H9 (cell line): ENCODE measurements around the gene PDYN. TPM values are rescaled to one million over a fixed set of nuclear protein-coding genes. Genes with fewer than 3 reads are reported as not detected.
A peak's percentile ranks its signal among the peaks of the same experiment; 100 is the strongest.

Experiments used
- DNase-seq: peaks from one replicate; pipeline ENCODE4 v3.0.0-alpha.2; 2017
- H2AFZ ChIP-seq: one replicate; pipeline ENCODE4 v1.6.1; 2013; ENCODE audit warnings: mild to moderate bottlenecking, low read length, control low read depth, moderate library complexity
- H2AK5ac ChIP-seq: 2 replicates; pipeline ENCODE4 v1.6.1; 2013; ENCODE audit warnings: low read length, control low read depth, mixed read lengths; ENCODE audit not compliant: insufficient read length
- H2BK120ac ChIP-seq: one replicate; pipeline ENCODE4 v1.6.1; 2013; ENCODE audit warnings: low read depth, mild to moderate bottlenecking, low read length, control low read depth, inconsistent platforms; ENCODE audit not compliant: poor library complexity, severe bottlenecking
- H2BK12ac ChIP-seq: 2 replicates; pipeline ENCODE4 v1.6.1; 2013; ENCODE audit warnings: low read length, control low read depth, mixed read lengths, low read depth; ENCODE audit not compliant: insufficient read length
- H2BK15ac ChIP-seq: 2 replicates; pipeline ENCODE4 v1.6.1; 2013; ENCODE audit warnings: low read depth, low read length, control low read depth
- H2BK20ac ChIP-seq: one replicate; pipeline ENCODE4 v1.6.1; 2013; ENCODE audit warnings: low read depth, mild to moderate bottlenecking, low read length, control low read depth, inconsistent platforms; ENCODE audit not compliant: poor library complexity, severe bottlenecking
- H2BK5ac ChIP-seq: 2 replicates; pipeline ENCODE4 v1.6.1; 2013; ENCODE audit warnings: low read length, control low read depth, mixed read lengths; ENCODE audit not compliant: insufficient read length
- H3K14ac ChIP-seq: 2 replicates; pipeline ENCODE4 v1.6.1; 2013; ENCODE audit warnings: low read length, control low read depth; ENCODE audit not compliant: insufficient read depth
- H3K18ac ChIP-seq: 2 replicates; pipeline ENCODE4 v1.6.1; 2013; ENCODE audit warnings: low read depth, mild to moderate bottlenecking, mixed read lengths, low read length, control low read depth; ENCODE audit not compliant: insufficient read length
- H3K23ac ChIP-seq: 2 replicates; pipeline ENCODE4 v1.6.1; 2013; ENCODE audit warnings: low read length, control low read depth, mixed read lengths, low read depth; ENCODE audit not compliant: insufficient read length
- H3K23me2 ChIP-seq: 2 replicates; pipeline ENCODE4 v1.6.1; 2013; ENCODE audit warnings: low read depth, mild to moderate bottlenecking, mixed read lengths, low read length, control low read depth; ENCODE audit not compliant: insufficient read length, poor library complexity, severe bottlenecking
- H3K27ac ChIP-seq: 2 replicates; pipeline ENCODE4 v1.5.1; 2013; ENCODE audit warnings: low read length, control low read depth, mixed read lengths, low read depth; ENCODE audit not compliant: insufficient read length
- H3K27me3 ChIP-seq: 2 replicates; pipeline ENCODE4 v1.6.1; 2013; ENCODE audit warnings: low read length, control low read depth, inconsistent platforms; ENCODE audit not compliant: insufficient read depth
- H3K4ac ChIP-seq: 2 replicates; pipeline ENCODE4 v1.6.1; 2013; ENCODE audit warnings: low read depth, mild to moderate bottlenecking, control low read depth, inconsistent platforms, low read length, moderate library complexity
- H3K4me1 ChIP-seq: 2 replicates; pipeline ENCODE4 v1.6.1; 2013; ENCODE audit warnings: low read length, control low read depth, inconsistent platforms; ENCODE audit not compliant: insufficient read depth
- H3K4me2 ChIP-seq: 2 replicates; pipeline ENCODE4 v1.6.1; 2013; ENCODE audit warnings: low read length, control low read depth, mixed read lengths; ENCODE audit not compliant: insufficient read length, insufficient read depth
- H3K56ac ChIP-seq: 2 replicates; pipeline ENCODE4 v1.6.1; 2013; ENCODE audit warnings: low read depth, mild to moderate bottlenecking, mixed read lengths, low read length, control low read depth; ENCODE audit not compliant: insufficient read length
- H3K79me1 ChIP-seq: 2 replicates; pipeline ENCODE4 v1.6.1; 2013; ENCODE audit warnings: low read depth, mild to moderate bottlenecking, moderate library complexity, low read length, control low read depth, inconsistent platforms; ENCODE audit not compliant: insufficient read depth, poor library complexity, severe bottlenecking
- H3K79me2 ChIP-seq: 2 replicates; pipeline ENCODE4 v1.6.1; 2013; ENCODE audit warnings: low read length, control low read depth, inconsistent platforms; ENCODE audit not compliant: insufficient read depth
- H3K9ac ChIP-seq: 2 replicates; pipeline ENCODE4 v1.6.1; 2013; ENCODE audit warnings: low read length, control low read depth, mixed read lengths; ENCODE audit not compliant: insufficient read length; ENCODE audit errors: extremely low read depth
- H3K9me3 ChIP-seq: one replicate; pipeline ENCODE4 v1.6.1; 2013; ENCODE audit warnings: low read depth, low read length, inconsistent platforms; ENCODE audit not compliant: control insufficient read depth
- H3T11ph ChIP-seq: one replicate; pipeline ENCODE4 v1.6.1; 2013; ENCODE audit warnings: mild to moderate bottlenecking, low read length, control low read depth, inconsistent platforms
- H4K20me1 ChIP-seq: one replicate; pipeline ENCODE4 v1.6.1; 2013; ENCODE audit not compliant: control insufficient read depth, insufficient read length, insufficient read depth
- H4K5ac ChIP-seq: 2 replicates; pipeline ENCODE4 v1.6.1; 2013; ENCODE audit warnings: low read depth, mild to moderate bottlenecking, mixed read lengths, low read length, control low read depth; ENCODE audit not compliant: insufficient read length
- H4K8ac ChIP-seq: replicated peaks from 2 replicates; pipeline ENCODE4 v1.6.1; 2013; ENCODE audit warnings: low read length, control low read depth, mixed read lengths, low read depth; ENCODE audit not compliant: insufficient read length
- H4K91ac ChIP-seq: 2 replicates; pipeline ENCODE4 v1.6.1; 2013; ENCODE audit warnings: low read depth, mild to moderate bottlenecking, moderate library complexity, mixed read lengths, low read length, control low read depth; ENCODE audit not compliant: insufficient read length
- H3K27ac Mint-ChIP-seq, 3 experiments: 2 replicates in 2 of 3; 3 replicates in 1 of 3; pipeline ENCODE4 v1.8.0; 2020 to 2021; ENCODE audit warnings: mixed read lengths in 3 of 3, mild to moderate bottlenecking in 1 of 3, moderate library complexity in 1 of 3
- H3K27me3 Mint-ChIP-seq: 2 replicates; pipeline ENCODE4 v1.8.0; 2021; ENCODE audit warnings: low read depth, mild to moderate bottlenecking, moderate library complexity, mixed read lengths
- H3K36me3 Mint-ChIP-seq, 3 experiments: 2 replicates in 2 of 3; 3 replicates in 1 of 3; pipeline ENCODE4 v1.8.0; 2020 to 2021; ENCODE audit warnings: low read depth in 3 of 3, mixed read lengths in 3 of 3; ENCODE audit not compliant: insufficient read depth in 1 of 3
- H3K4me1 Mint-ChIP-seq, 2 experiments: 2 replicates each; pipeline ENCODE4 v1.8.0; 2020; ENCODE audit warnings: mixed read lengths in 2 of 2
- H3K4me3 Mint-ChIP-seq, 2 experiments: 2 replicates in 1 of 2; 3 replicates in 1 of 2; pipeline ENCODE4 v1.8.0; 2020 to 2021; ENCODE audit warnings: mild to moderate bottlenecking in 2 of 2, mixed read lengths in 2 of 2, moderate library complexity in 1 of 2
- H3K9me3 Mint-ChIP-seq, 2 experiments: 2 replicates in 1 of 2; 3 replicates in 1 of 2; pipeline ENCODE4 v1.8.0; 2020; ENCODE audit warnings: mild to moderate bottlenecking in 2 of 2, mixed read lengths in 2 of 2, moderate library complexity in 1 of 2
- CTCF ChIP-seq: fragments of 200-600 bp; sonication (generic); conservative IDR thresholded peaks from 3 replicates; pipeline ENCODE4 v1.8.0; 2021; ENCODE audit warnings: antibody characterized with exemption, mild to moderate bottlenecking
- WGBS: extraction: QIAGEN DNeasy Blood & Tissue Kit; methylation state at CpG from one replicate; pipeline ENCODE4 v1.1.7; 2013; ENCODE audit warnings: missing lambda C conversion rate, low lambda C conversion rate, mixed read lengths; ENCODE audit not compliant: insufficient read length; ENCODE audit errors: extremely low coverage; 5-methylcytosine and 5-hydroxymethylcytosine counted together
- total RNA-seq: library from RNA; stranded (reverse); gene quantifications from 2 replicates; pipeline ENCODE4 v1.2.1, GENCODE V29; 2021

PDYN gene
- total RNA-seq, 1 experiment from 2014 or later, result 0.63 TPM

- Mint-ChIP-seq H3K4me3 (no peak overlapping the region), H3K27ac (peak overlapping the region in 1 of 3 experiments; percentile 85; a peak in 1 of 7 replicates), H3K9me3 (no peaks in the 10 kb centered on the region; a peak in 1 of 5 replicates), H3K36me3 (peaks cover 0 to 6% (median 4%) of the 10 kb centered on the region in 3 experiments; a peak in 4 of 7 replicates), H3K27me3 (peaks cover 8% of the 10 kb centered on the region), H3K4me1 (peaks cover 20 to 22% of the 10 kb centered on the region in 2 experiments)
- no peaks in the 10 kb centered on the region for H3K4me1 ChIP-seq
- no peak overlapping the region for H3K27ac ChIP-seq
- no peaks in the 10 kb centered on the region for H3K9me3 ChIP-seq
- H3K4ac ChIP-seq, result no peak overlapping the region
- no peaks in the 10 kb centered on the region for H3K79me2 ChIP-seq
- no peak overlapping the region for H2BK12ac ChIP-seq
- no peak overlapping the region for H2BK15ac ChIP-seq
- no peak overlapping the region for H3K14ac ChIP-seq
- H2AFZ ChIP-seq, result no peak overlapping the region
- no peak for DNase-seq
- H3K4me2 ChIP-seq, result no peak overlapping the region
- H3K9ac ChIP-seq, result no peak overlapping the region
- no peak overlapping the region for H3T11ph ChIP-seq
- no peak overlapping the region for H2BK5ac ChIP-seq
- no peaks in the 10 kb centered on the region for H3K79me1 ChIP-seq
- no peak overlapping the region for H4K8ac ChIP-seq
- H3K56ac ChIP-seq, result no peak overlapping the region
- no peak overlapping the region for H4K91ac ChIP-seq
- no peak overlapping the region for H4K5ac ChIP-seq
- TF ChIP-seq CTCF, result no peak
- H2AK5ac ChIP-seq, result no peak overlapping the region
- H2BK20ac ChIP-seq, result no peak overlapping the region
- no peaks in the 10 kb centered on the region for H4K20me1 ChIP-seq
- H3K23ac ChIP-seq, result no peak overlapping the region
- H3K27me3 ChIP-seq, result no peaks in the 10 kb centered on the region
- WGBS, result no CpG with 5 or more reads among the region's 2 CpGs
- H3K23me2 ChIP-seq, result no peaks in the 10 kb centered on the region
- H2BK120ac ChIP-seq, result no peak overlapping the region
- no peak overlapping the region for H3K18ac ChIP-seq
Observed at GRCh38 chr20:1932971-1933370, 60.9 kb downstream of the PDYN start.
